Psoas muscle (tissue), 8 donors: Measurements from ENCODE around the gene GOLGB1. TPM values are rescaled to one million over a fixed set of nuclear protein-coding genes. Genes with fewer than 3 reads are reported as not detected.

Experiments
- ATAC-seq, 4 donors: fragments of 200-7000 bp; cut with Tn5 transposase; one replicate each; pipeline ENCODE4 v1.9.1; 2020; ENCODE audit warnings: moderate library complexity in 3 of 4, mild to moderate bottlenecking in 2 of 4
- DNase-seq, 2 donors: peaks; one replicate each; pipeline ENCODE4 v3.0.0-alpha.2; 2020
- H3K27ac ChIP-seq: fragments of 200-600 bp; one replicate; pipeline ENCODE4 v1.8.0; 2022
- H3K27me3 ChIP-seq, 3 donors: fragments of 200-600 bp in 1 of 3; one replicate each; pipeline versions ENCODE4 v1.6.1 to v1.8.0; 2013 to 2022; ENCODE audit warnings: low read length in 2 of 3, mild to moderate bottlenecking in 2 of 3, moderate library complexity in 1 of 3; ENCODE audit not compliant: insufficient read depth in 3 of 3
- H3K36me3 ChIP-seq, 2 donors: fragments of 200-600 bp in 1 of 2; one replicate each; pipeline versions ENCODE4 v1.6.1 to v1.8.0; 2013 to 2022; ENCODE audit warnings: low read depth in 1 of 2, mild to moderate bottlenecking in 1 of 2, moderate library complexity in 1 of 2; ENCODE audit not compliant: insufficient read depth in 1 of 2
- H3K4me1 ChIP-seq: fragments of 200-600 bp; one replicate; pipeline ENCODE4 v1.8.0; 2022
- H3K4me3 ChIP-seq: fragments of 200-600 bp; one replicate; pipeline ENCODE4 v1.8.0; 2022; ENCODE audit warnings: mild to moderate bottlenecking
- H3K9me3 ChIP-seq: fragments of 200-600 bp; one replicate; pipeline ENCODE4 v1.8.0; 2022
- WGBS, 3 donors: extraction: QIAGEN DNeasy Blood & Tissue Kit; methylation state at CpG; one replicate each; pipeline versions ENCODE4 v1.1.6 to v1.1.7; 2013; 5-methylcytosine and 5-hydroxymethylcytosine counted together
- intact Hi-C, 2 donors: fragments of 100-400 bp; cut with DNase I; formaldehyde crosslinking; loops; one replicate each; pipeline versions ENCODE4 v1.11.0 to v1.14.2; 2022
- polyA plus RNA-seq, 3 donors: library from polyadenylated mRNA; stranded (reverse); fragments of 200-250 nt; gene quantifications; one replicate each; pipeline ENCODE4 v1.2.3, GENCODE V29; 2013
- total RNA-seq, 4 donors: library from RNA; stranded (reverse); fragmentation: NEBNext Ultra II Directional in 2 of 4; extraction: Animal tissue kit (Norgen Biotek cat#: 25700) in 2 of 4; gene quantifications; one replicate each; pipeline versions ENCODE4 v1.2.1 to v1.2.4, GENCODE V29; 2021 to 2023
- TF ChIP-seq, protein P1 (sequence below): fragments of 200-600 bp; IDR thresholded peaks from one replicate; pipeline ENCODE4 v1.8.0; 2022; ENCODE audit warnings: antibody characterized with exemption
- donor health status: healthy with polysubstance abuse.
- donor health status: DM: no; HTN: no; CAD: no; lungs with moderate emphysema.
- donor health status: Bipolar disorder and iron deficiency.
- donor health status: healthy.
- donor health status: DM: yes; HTN: yes; CAD: no.
- donor health status: DM: no; HTN: no; CAD: no.
- donor health status: DM: no; HTN: no; CAD: no.
- donor health status: DM: yes; HTN: yes; CAD: no.

The GOLGB1 gene
- total and polyA plus RNA-seq, 7 donors: 7.5 to 30.7 (median 20.6) TPM

DNA sequence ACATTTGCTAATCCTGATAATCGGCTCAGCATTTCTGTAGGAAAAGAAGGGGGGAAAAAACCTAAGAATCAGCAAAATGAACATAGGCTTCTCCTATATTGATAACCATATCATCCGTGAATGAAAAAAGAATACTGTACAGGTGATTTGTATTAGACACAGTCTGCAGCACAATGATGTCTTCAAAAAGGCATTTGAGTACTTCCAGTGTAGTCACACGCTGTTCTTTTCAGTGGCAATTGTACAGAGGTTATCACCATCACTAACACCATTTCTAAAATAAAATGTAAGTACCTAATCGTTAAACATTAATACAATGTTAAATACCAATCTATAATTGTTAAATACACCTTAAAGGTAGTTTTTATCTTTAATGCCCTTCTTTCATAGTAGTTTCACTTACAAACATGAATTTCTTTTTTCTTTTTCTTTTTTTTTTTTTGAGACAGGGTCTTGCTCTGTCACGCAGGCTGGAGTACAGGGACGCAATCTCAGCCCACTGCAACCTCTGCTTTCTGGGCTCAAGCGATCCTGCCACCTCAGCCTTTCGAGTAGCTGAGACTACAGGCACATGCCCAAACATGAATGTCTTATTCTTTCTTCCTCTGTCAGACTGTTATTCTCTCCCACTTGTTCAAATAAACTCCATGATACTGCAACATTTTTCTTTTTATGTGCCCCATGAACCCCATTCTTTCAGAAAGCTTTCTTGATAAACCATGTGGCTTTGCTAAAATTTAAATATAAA lies 18.4 kb downstream of the GOLGB1 start:
- H3K4me3 ChIP-seq: no peak overlapping the region
- TF ChIP-seq, protein P1, sequence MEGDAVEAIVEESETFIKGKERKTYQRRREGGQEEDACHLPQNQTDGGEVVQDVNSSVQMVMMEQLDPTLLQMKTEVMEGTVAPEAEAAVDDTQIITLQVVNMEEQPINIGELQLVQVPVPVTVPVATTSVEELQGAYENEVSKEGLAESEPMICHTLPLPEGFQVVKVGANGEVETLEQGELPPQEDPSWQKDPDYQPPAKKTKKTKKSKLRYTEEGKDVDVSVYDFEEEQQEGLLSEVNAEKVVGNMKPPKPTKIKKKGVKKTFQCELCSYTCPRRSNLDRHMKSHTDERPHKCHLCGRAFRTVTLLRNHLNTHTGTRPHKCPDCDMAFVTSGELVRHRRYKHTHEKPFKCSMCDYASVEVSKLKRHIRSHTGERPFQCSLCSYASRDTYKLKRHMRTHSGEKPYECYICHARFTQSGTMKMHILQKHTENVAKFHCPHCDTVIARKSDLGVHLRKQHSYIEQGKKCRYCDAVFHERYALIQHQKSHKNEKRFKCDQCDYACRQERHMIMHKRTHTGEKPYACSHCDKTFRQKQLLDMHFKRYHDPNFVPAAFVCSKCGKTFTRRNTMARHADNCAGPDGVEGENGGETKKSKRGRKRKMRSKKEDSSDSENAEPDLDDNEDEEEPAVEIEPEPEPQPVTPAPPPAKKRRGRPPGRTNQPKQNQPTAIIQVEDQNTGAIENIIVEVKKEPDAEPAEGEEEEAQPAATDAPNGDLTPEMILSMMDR: no peak
- no peaks in the 10 kb centered on the region for H3K27me3 ChIP-seq
- ATAC-seq (no peak), DNase-seq (no peak)
- no peaks in the 10 kb centered on the region for H3K4me1 ChIP-seq
- H3K27ac ChIP-seq: no peak overlapping the region
- intact Hi-C loops: no loop called here
- H3K36me3 ChIP-seq: peaks cover 0 to 35% of the 10 kb centered on the region in 2 donors
- no peaks in the 10 kb centered on the region for H3K9me3 ChIP-seq
- 48 to 63% (median 53%) methylated on average over 8 of the region's 8 CpGs for WGBS, 3 donors

DNA sequence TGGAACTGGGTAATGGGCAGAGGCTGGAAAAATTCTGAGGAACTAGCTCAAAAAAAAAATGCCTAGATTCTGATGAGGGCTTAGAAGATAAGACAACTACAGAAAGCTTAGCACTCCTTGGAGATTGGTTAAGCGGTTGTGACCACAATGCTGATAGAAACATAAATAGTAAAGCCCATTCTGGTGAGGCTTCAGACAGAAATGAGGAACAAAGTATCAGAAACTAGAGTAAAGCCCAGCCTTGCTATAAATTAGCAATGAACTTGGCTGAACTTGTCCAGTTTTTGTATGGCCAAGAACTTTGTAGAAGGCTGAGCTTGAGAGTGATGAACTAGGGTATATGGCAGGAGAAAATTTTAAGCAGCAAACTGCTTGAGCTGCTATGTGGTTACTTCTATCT lies 25.4 kb downstream of the GOLGB1 start:
- peaks cover 13 to 98% of the 10 kb centered on the region in 2 donors for H3K36me3 ChIP-seq
- TF ChIP-seq, protein P1: no peak
- no peaks in the 10 kb centered on the region for H3K4me1 ChIP-seq
- DNase-seq (no peak), ATAC-seq (no peak)
- WGBS, 3 donors: 94 to 100% (median 97%) methylated on average over 1 of the region's 1 CpG
- intact Hi-C loops: loop anchor here in 1 of 2 donors (10.0 kb wide), 1 partner anchor 61 kb away; no protein-coding TSS in a partner anchor
- no peaks in the 10 kb centered on the region for H3K27me3 ChIP-seq
- H3K27ac ChIP-seq: no peak overlapping the region
- no peak overlapping the region for H3K4me3 ChIP-seq
- no peaks in the 10 kb centered on the region for H3K9me3 ChIP-seq

DNA sequence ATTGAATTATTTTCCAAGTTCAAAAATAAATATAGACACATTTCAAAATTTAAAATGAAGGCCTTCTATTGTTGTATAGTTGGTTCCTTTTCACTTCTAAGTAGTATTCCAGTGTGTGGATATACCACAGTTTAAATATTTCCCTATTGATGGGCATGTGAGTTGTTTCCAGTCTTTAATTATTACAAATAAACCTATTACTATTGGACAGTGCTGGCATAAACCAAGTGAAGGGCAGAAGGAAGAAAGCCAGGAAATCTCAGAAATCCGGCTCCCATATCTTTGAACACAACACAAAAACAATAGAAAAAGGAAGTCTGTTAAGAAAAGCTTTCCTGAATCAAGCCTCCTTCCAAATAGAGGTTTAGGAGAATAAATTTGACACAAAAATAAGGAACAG lies 26.1 kb downstream of the GOLGB1 start:
- WGBS, 3 donors: 71 to 78% (median 78%) methylated on average over 1 of the region's 1 CpG
- TF ChIP-seq, protein P1: no peak
- Histone ChIP-seq H3K4me1 (no peaks in the 10 kb centered on the region), H3K9me3 (no peaks in the 10 kb centered on the region), H3K4me3 (no peak overlapping the region), H3K27ac (no peak overlapping the region), H3K36me3 (peaks cover 13 to 98% of the 10 kb centered on the region in 2 donors), H3K27me3 (no peaks in the 10 kb centered on the region)
- intact Hi-C loops: loop anchor here in 1 of 2 donors (10.0 kb wide), 1 partner anchor 61 kb away; no protein-coding TSS in a partner anchor
- DNase-seq (no peak), ATAC-seq (no peak)

DNA sequence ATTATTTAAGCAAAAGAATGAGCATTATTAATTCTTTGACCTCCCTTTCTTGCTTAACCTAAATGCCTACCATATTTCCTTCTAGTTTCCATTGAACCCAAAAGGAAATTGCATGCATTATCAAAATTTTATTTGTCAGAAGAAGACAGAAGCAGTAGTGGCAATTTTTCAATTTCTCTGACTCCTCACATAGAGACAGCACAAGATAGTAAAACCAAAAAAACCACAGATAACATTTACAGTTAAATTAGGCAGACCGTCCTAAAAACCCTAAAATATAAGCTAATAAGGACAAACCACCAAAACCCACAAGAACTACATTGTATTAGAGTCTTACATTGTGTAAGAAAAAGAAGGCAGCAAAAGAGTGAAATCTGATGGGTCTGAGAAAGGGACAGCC lies 27.1 kb downstream of the GOLGB1 start:
- no peaks in the 10 kb centered on the region for H3K9me3 ChIP-seq
- ATAC-seq (no peak), DNase-seq (no peak)
- H3K27ac ChIP-seq: no peak overlapping the region
- 93 to 100% (median 100%) methylated on average over 1 of the region's 1 CpG for WGBS, 3 donors
- no peaks in the 10 kb centered on the region for H3K4me1 ChIP-seq
- H3K4me3 ChIP-seq: no peak overlapping the region
- TF ChIP-seq, protein P1: no peak
- intact Hi-C loops: loop anchor here in 1 of 2 donors (10.0 kb wide), 1 partner anchor 62 kb away; no protein-coding TSS in a partner anchor
- peaks cover 13 to 98% of the 10 kb centered on the region in 2 donors for H3K36me3 ChIP-seq
- H3K27me3 ChIP-seq: no peaks in the 10 kb centered on the region
